H1 (cell line): ENCODE data around the gene GNAQ.

Experiments
- EGR1 ChIP-seq: IDR thresholded peaks from 2 replicates; pipeline ENCODE4 v1.6.1; 2011; ENCODE audit warnings: low read depth, low read length, borderline replicate concordance
- JUND ChIP-seq: IDR thresholded peaks from 2 replicates; pipeline ENCODE4 v1.6.1; 2011; ENCODE audit warnings: mild to moderate bottlenecking, improper control_type of control experiment, low read length
- MAFK ChIP-seq: IDR thresholded peaks from 2 replicates; pipeline ENCODE4 v1.6.1; 2012; ENCODE audit warnings: low read depth, mild to moderate bottlenecking, improper control_type of control experiment, low read length
- POLR2A ChIP-seq, 2 experiments: IDR thresholded peaks; 1 replicate in 1 of 2; 2 replicates in 1 of 2; pipeline ENCODE4 v1.6.1; 2011; ENCODE audit warnings: low read depth in 2 of 2, low read length in 2 of 2, mild to moderate bottlenecking in 2 of 2; ENCODE audit errors: control extremely low read depth in 1 of 2
- SIN3A ChIP-seq, 2 experiments: IDR thresholded peaks in 1 of 2; conservative IDR thresholded peaks in 1 of 2; 2 replicates each; pipeline ENCODE4 v1.6.1; 2011 to 2012; ENCODE audit warnings: low read length in 2 of 2, improper control_type of control experiment in 1 of 2, low read depth in 1 of 2, mild to moderate bottlenecking in 1 of 2
- SP1 ChIP-seq: IDR thresholded peaks from 2 replicates; pipeline ENCODE4 v1.6.1; 2011; ENCODE audit warnings: low read depth, low read length
- SRF ChIP-seq: IDR thresholded peaks from 2 replicates; pipeline ENCODE4 v1.6.1; 2011; ENCODE audit warnings: mild to moderate bottlenecking, low read depth, low read length, moderate library complexity
- SUZ12 ChIP-seq: fragments of 200-600 bp; sonication (generic); IDR thresholded peaks from 2 replicates; pipeline ENCODE4 v1.6.1; 2012; ENCODE audit warnings: mild to moderate bottlenecking, inconsistent platforms, low read length, moderate library complexity, mixed read lengths
- USF2 ChIP-seq: IDR thresholded peaks from 2 replicates; pipeline ENCODE4 v1.6.1; 2011; ENCODE audit warnings: low read length, improper control_type of control experiment
- YY1 ChIP-seq: IDR thresholded peaks from 2 replicates; pipeline ENCODE4 v1.6.1; 2011; ENCODE audit warnings: low read depth, mild to moderate bottlenecking, low read length
- TF ChIP-seq, protein P1 (sequence below), 3 experiments: IDR thresholded peaks; 1 replicate in 2 of 3; 2 replicates in 1 of 3; pipeline versions ENCODE4 v1.5.1 to v1.6.1; 2011; ENCODE audit warnings: low read length in 3 of 3, mild to moderate bottlenecking in 3 of 3, inconsistent platforms in 2 of 3, low read depth in 1 of 3, moderate library complexity in 1 of 3; ENCODE audit not compliant: insufficient read depth in 1 of 3; ENCODE audit errors: control extremely low read depth in 1 of 3

DNA sequence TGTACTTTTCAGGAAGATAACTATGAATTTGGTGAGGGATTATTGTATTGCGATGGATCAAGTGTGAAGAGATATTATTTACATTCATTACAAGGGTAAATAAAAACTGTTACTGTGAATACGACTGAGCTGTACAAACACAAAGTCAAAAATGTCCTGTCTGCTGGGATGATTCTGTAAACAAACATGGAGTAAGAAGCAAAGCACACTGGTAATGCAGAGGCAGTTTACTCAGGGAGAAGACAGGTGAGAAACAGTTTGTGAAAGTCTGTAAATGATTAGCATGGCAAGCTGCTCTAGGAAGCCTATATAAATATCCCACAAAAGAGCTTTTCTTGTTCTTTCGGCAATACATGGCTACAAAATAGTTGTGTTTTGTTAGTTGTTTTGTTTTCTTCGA is 268.0 kb downstream of the GNAQ start:
- TF ChIP-seq YY1 (no peak), SUZ12 (no peak), USF2 (no peak), SRF (no peak), MAFK (no peak), JUND (no peak), EGR1 (no peak), SIN3A (conservative IDR thresholded peaks at IDR 0.05 in 1 of 2, IDR thresholded peaks at IDR 0.05 in 1 of 2; ENCODE audit: low read depth in 1 of 2, low read length in 2 of 2) (no peak), POLR2A (IDR thresholded peaks at IDR 0.05; ENCODE audit: control extremely low read depth in 1 of 2, low read depth in 2 of 2, low read length in 2 of 2) (no peak), SP1 (no peak)
- TF ChIP-seq, protein P1, sequence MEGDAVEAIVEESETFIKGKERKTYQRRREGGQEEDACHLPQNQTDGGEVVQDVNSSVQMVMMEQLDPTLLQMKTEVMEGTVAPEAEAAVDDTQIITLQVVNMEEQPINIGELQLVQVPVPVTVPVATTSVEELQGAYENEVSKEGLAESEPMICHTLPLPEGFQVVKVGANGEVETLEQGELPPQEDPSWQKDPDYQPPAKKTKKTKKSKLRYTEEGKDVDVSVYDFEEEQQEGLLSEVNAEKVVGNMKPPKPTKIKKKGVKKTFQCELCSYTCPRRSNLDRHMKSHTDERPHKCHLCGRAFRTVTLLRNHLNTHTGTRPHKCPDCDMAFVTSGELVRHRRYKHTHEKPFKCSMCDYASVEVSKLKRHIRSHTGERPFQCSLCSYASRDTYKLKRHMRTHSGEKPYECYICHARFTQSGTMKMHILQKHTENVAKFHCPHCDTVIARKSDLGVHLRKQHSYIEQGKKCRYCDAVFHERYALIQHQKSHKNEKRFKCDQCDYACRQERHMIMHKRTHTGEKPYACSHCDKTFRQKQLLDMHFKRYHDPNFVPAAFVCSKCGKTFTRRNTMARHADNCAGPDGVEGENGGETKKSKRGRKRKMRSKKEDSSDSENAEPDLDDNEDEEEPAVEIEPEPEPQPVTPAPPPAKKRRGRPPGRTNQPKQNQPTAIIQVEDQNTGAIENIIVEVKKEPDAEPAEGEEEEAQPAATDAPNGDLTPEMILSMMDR (IDR thresholded peaks at IDR 0.05; ENCODE audit: control extremely low read depth in 1 of 3, insufficient read depth in 1 of 3, low read depth in 1 of 3, low read length in 3 of 3), result no peak
